GM21447 (cell line): ENCODE measurements around the gene FBXL17.

Experiments
- ATAC-seq: cut with Tn5 transposase; IDR thresholded peaks from one replicate; pipeline ENCODE4 v1.9.1; 2021; ENCODE audit not compliant: unreplicated experiment

FBXL17 gene

DNA sequence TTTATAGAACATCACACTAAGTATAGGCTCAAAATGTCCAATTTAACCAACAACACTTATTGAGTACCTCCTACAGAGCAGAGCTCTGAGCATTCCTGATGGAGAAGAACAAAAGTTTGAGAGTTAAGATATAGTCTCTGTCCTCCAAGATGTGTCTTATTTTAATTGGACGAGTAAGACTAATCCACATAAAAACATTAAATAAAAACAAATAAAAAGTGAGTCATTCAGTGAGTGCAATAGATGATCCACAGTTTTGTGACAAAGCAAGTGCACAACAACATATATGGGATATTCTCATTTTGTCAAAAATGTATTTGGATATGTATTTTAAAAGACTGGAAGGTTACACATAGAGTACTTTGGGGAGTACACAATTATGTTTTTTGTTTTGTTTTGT is 277.4 kb downstream of the FBXL17 start:
- no peak for ATAC-seq

DNA sequence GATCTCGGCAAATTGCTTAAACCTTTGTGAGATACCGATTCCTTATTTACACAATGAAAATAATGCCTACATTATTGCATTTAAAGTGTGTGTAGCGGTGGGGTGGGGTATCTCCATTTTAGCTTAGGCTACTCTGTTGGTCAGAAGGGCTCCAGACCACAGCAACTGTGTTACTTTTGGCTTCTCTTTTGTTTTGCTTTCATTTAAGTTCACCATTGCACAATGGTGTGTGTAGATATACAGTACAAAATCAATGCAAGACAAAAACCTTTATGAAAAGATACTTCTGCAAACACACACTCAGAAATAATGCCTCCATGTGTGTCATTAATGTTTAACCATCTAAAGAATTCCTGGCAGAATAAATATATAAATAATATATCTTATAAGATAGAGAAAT is 279.4 kb downstream of the FBXL17 start:
- ATAC-seq, result no peak

DNA sequence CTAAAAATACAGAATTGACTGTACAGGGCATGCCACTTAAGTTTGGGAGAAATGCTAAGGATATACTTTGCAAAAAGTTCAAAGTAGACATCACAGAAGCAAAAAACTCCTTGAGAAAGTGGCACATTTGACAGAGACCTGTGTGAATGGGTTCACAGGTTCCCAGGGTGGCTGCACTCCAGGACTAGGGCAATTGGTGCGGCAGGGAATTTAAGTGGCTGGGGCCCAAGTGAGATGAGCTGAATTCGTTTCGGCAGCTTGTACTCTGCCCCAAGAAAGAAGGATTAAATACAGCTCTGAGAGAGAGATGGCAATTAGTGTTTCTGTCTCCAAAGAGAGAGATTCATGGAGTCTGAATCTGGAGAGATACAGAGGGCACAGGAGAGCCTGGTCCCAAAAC is 280.1 kb downstream of the FBXL17 start:
- no peak for ATAC-seq

DNA sequence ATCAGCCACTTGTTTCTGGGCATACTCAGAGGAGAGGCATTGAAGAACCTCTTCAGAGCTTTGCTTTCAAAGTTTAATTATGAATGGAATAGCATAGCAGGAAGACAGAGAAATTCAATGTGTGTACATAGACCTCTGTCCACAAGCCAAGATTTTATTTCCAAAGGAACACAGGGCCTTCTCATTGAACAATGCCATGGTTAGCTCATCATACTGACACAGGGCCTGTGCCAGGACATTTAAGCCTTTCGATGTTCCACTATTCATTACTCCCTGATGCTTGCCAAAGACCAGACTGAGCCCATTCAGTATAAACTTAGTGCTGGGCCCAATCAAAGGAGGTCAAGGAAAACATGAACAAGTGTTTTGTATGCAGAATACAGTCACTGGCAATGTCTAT is 280.8 kb downstream of the FBXL17 start:
- ATAC-seq, result no peak

DNA sequence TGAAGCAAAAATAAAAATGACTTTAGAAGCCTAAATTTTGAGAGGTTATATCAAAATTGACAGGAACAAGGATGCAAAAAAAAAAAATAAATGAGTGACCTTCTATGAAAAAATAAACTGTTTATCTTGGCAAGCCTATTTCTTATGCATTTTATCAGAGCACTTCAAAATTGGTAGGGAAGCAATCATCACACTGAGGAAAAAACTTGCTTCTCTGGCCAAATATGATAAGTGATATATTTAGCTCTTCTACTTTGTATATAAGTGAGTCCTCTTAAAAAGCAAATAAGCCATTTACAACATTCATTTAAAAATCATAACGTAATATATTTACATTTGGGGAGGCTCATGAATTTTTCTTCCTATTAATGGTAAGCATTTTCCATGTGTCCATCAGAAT is 287.1 kb downstream of the FBXL17 start:
- ATAC-seq, result no peak

DNA sequence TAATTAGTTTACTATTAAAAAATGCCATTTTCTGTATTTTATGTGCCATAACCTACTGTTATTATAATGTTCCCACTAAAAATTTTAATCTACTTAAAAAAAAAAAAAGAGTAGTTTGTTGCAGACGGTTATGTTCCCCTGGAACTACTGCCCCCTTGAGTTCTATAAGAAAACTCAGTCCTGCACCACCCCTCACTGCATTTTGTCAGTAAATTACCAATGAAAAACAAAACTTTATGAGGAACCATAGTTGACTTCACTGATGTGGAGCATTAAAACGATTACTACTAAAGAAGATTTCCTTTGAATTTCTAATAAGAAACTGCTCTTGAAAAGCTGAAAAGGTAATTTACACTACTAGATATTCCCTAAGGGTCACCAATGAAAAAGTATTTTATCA is 288.7 kb downstream of the FBXL17 start:
- ATAC-seq, result no peak

DNA sequence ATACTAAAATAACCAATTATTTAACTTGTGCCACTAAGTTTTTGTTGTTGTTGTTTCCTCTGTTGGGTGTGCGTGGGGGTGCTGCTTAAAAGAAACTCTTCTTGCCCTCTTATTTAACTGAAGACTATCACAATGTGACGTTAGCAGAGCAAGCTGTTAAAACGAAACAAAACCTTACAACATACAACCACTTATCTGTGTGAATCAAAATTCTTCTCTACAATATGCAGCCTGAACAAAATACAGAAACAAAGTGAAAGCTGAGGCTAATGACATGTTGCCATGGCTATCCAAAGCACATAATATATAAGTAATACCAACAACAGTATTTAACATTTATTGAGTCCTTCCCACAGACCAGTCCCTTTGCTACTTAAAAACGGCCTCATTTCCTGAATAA is 291.0 kb downstream of the FBXL17 start:
- no peak for ATAC-seq

DNA sequence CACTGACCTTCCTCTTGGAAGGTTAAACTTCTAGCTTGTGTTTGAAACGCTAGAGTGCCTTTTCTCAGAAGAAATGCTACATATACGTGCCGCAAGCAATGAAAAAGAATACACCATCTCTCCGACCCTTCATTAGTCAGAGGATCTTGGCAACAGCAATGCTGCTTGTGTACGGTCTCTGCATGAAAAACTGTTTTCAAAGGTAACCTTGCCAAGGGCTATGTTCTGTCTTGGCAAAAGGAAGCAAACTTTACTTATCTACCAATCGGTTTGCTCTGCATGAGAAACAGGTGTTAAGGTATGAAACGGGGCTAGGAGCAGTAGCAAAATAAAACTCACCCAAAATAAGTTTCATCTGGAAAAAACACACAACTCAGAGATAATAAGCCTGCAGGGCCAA is 297.8 kb downstream of the FBXL17 start:
- no peak for ATAC-seq

DNA sequence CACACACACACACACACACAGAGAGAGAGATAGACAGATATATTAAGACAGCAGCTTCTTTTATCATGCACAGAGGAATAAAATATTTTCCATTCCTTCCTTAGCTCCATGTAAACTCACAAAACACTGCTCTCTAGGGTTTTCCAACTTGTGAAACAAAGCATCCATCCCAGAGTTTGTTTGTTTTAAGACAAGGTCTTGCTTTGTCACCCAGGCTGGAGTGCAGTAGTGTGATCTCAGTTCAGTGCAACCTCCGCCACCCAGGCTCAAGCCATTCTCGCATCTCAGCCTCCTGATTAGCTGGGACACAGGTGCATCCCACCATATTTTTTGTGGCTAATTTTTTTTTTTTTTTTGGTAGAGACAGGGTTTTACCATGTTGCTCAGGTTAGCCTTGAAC is 298.7 kb downstream of the FBXL17 start:
- ATAC-seq, result no peak

DNA sequence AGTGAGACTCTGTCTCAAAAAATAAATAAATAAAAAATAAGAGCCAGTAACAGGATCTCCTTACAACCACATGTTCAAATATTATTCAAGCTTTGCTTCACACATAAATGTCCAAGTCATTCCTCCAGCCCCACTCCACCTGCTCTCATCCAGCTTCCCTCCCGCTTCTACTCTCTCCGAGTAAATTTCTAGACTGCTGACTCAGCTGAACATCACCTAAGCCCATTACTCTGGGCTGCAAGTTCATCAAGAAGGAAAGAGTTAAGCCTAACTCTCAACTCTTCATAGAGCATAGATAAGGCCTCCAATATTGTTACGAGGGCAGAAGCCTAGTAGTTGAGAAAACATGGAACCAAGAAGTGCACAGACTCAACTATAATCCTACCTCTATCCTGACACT is 300.2 kb downstream of the FBXL17 start:
- no peak for ATAC-seq

DNA sequence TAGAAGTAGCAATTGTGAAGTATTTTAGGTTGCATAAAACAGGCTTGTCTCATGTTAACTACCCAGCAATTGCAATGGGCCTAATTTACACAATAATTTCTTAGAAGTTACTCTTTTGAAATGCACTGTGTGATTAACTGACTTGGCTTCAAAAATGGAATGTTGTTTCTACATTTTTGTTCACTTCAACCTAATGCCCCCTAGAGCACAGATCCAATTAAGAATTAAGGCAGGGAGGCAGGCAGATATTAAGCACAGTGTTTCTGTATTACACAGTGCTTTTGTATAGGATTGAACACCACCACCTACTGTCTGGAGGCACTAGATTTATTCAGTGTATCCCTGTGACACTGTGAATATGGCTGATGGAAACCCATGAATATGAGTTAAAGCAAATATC is 302.1 kb downstream of the FBXL17 start:
- ATAC-seq, result no peak

DNA sequence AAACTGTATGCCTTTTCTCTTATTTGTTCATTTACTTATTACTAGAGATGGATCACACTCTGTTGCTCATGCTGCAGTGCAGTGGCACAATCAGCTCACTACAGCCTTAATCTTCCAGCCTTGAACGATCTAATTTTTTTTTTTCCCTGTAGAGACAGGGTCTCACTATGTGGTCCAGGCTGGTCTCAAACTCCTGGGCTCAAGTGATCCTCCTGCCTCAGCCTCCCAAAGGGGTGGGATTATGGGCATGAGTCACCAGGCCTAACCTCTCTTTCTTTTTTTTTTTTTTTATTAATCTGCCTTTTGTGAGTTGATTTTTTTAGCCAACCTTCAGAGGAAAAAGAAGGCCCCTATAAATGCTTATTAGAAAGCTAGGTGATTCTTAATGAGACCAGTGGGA is 303.0 kb downstream of the FBXL17 start:
- ATAC-seq, result no peak

DNA sequence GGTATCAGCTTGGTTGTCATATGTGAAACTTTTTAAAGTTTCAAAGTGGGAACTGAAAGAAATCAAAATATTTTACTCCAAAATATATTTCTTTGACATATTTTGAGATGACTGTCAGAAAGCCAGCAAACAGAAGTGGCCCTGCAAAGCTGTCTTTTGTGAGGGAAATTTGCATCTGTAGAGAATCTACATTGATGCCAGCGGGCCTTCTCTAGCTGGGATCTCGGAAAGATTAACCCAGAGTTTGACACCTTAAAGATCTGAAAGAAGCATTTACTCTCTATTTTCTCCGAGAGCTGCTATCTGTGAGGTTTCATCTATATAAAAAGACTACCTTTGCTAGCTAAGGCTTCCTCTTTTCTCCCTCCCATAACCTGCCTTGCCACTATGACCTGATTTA is 303.6 kb downstream of the FBXL17 start:
- ATAC-seq, result no peak

DNA sequence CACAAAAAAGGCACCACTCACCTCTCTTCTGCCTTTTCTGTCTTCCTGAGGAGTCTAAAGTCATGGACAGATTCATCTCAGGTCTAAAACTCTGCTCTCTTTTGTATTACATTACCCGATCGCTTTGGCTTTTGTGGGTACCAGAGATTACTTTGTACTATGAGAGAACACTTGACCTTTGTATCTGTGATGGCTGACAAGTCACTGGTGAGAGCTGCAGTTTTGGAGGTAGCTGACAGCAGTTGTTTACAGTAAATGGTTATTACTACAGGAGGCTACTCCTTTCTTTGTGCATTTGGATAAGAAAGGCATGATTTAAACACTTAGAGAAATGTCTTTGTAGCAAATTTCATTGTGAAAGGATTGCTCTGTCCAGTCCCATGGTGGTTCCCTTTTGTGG is 307.3 kb downstream of the FBXL17 start:
- no peak for ATAC-seq

DNA sequence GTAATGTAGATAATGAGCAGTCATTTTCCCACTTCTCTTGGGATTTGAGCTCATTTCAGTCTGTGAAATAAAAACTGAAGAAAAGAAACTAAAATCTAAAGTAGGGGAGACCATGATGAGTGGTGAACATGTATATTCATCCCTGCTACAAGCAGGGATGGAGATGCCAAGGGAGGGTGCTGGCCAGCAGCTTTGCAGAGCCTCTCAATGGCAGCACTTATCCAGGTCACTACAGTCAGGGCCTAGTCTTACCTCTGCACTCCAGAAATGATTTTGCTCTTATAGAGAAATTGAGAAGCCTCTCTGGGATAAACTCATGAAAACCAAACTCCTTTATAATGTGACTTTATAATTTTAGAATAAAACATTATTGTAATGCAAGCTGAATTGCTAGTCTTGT is 317.6 kb downstream of the FBXL17 start:
- ATAC-seq, result no peak

DNA sequence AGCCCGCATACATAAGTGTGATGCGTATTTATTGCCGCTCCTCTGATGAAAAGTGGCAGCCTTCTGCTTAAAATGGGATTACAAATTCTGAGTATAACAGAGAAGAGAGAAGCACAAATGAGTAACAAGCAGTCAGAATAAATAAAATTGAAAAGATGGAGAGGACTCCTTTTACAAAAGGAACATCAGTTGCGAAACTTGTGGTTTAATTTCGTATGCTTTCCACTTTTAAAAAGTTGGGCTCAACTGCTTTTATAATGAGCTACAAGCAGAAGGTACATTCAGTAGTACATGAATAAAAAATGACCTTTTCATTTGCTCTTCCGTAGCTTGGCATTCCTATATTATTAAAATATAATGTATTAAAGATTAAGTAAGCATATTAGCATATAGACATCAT is 320.0 kb downstream of the FBXL17 start:
- no peak for ATAC-seq

DNA sequence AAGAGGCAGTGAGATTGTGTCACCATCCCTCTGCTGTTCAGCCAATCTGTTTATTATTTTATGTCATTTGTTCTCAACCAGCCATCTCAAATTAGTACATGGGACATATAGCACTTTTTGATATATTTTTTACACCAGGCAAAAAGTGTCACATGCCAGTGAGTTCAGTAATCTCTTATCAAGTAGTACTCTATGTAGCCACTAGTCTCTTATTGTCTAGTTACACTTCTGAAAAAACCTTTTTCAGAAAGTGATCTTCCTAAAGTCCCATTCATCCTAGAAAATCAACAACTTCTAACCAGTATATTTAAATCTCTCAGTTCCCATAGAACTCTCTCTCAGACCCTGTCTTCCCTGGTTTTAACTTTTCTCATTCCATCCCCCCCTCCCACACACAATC is 321.6 kb downstream of the FBXL17 start:
- ATAC-seq, result no peak

DNA sequence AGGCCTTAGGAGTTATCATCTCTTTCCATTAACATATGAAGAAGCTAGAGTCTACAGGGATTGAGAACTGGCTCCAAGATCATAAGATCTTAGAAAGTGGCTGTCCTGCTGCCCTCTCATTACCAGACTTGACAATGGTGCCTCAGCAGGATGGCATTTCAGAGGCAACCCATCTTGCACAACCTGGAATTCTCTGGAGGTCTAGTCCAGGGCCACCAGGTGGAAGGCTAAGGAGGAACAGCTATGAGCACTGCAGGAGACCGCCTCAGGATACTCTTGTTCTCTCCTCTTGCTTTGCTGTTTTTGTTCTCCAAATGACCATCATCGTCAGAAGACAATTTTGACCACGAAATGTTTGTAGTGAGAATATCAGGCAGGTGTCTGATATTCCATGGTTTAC is 322.6 kb downstream of the FBXL17 start:
- ATAC-seq, result no peak

DNA sequence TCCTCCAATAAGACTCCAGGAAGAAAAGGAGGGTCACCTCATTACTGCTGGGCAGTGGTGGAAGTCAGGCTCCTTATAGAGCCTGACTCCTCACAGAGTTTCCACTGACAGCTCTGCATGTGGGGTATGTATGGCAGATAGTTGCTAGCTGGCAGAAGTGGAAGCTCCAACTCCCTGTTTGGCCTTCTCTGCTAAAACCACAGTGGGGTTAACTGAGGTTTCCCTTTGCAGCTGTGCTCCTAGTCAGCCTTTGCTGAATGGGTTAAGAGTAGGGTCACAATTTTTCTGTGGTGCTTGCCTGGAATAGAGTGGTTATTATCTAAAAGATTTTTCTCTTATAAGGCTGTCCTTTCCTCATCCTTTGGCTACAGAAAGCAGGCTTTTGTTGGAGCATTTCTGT is 327.5 kb downstream of the FBXL17 start:
- no peak for ATAC-seq

DNA sequence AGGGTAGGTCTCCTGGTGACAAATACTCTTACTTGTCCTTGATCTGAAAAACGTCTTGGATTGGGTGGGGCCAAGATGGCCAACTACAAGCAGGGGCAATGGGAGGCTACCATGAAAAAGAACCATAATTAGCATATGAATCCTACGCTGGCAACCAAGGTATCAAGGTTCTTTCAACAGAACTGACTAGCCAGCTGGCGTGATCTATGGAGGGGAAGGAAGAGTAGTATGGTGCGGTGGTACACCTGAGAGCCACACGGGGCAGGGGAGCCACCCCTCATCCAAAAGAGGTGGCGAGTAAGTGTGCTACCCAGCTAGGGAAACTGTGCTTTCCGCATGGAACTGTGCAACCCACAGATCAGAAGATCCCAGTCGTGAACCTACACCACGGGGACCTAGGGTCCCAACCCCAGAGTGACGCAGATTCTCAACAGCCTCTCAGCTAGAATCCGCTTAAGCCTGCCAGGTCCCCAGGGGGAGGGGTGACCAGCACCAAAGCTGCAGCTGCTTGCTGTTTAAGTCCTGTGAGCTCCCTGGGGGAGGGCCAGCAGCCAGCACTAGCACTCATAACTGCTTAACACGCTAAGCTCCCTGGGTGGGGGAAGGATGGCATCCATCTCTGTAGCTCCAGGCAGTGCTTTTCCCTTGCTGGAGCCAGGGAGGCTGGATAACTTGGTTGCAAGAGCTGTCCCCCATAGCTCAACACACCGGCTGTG is 334.8 kb downstream of the FBXL17 start:
- ATAC-seq, result no peak

DNA sequence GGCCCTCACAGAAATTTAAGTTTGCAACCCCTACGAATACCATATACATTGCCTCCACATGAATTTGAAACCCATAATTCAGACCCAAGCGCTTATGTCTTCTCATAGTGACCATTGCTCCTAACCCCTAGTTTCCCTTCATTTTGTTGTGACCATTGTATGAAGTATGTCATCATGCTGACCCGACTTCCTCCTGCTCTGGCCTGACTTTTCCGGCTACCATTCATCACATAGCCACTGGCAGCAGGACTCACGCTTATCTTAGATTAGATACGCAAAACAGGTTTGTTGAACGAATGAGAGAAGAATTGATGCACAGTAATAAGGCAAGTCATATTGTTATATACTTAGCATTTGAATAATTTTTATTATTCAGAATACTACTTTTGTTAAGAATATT is 345.4 kb downstream of the FBXL17 start:
- ATAC-seq, result no peak

DNA sequence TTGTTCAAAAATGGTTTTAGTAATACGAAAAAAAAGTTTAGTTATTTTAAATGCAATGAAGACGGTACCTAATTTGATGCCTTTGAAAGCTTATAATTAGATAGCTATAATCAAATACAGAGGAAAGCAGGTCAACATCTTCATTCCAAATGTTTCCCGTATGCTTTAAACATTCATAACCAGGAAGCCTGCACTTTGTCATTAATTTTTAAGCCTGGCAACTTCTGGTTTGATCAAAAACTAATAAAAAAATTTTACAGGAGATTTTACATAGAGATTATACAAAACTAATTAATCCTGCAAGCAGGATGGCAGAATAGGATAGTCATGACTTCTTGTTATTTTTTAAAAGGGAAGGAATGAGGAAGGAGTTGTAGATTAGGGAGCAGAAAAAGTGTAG is 353.0 kb downstream of the FBXL17 start:
- ATAC-seq, result no peak

DNA sequence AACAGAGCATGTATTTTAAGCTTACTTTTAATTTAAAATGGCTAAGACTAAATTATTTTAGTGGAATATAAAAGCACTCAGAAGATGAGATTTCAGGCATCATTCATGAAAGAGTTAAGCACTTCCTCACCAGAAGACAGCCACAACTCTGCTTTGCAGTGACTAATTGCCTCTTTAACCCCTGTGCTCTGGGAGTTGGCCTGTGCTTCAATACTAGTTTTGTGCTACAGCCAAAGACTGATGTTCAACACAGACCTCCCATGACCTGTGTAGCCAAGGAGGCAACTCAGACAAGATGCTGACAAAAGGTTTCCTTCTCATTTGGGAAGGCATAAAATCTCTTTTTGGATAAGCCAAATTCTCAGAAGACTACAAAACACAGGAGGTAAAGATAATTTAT is 353.5 kb downstream of the FBXL17 start:
- no peak for ATAC-seq

DNA sequence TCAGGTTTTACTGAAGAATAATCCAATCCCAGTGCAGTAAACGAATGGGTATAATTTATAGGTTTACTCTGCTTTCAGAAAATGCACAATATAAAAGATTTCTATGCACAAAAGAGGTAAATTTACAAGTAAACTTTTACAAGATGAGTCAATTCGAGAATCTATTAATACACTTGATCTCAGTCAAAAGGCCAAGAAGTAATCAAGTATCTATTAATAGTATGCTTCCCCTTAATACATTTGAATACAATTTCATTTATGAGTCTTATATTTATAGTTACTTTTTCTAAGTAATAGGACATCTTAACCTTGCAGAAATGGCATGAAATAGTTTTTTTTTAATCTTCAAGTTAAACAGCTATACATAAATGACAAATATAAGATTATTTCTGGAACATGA is 355.9 kb downstream of the FBXL17 start:
- no peak for ATAC-seq
